UCSD-AML1 (cell line): ENCODE measurements around the gene MARK3.

Source experiments
- DNase-seq: peaks from one replicate; lab custom pipeline; 2025; ENCODE audit not compliant: unreplicated experiment; lab: John Stamatoyannopoulos, UW

Gene MARK3

DNA sequence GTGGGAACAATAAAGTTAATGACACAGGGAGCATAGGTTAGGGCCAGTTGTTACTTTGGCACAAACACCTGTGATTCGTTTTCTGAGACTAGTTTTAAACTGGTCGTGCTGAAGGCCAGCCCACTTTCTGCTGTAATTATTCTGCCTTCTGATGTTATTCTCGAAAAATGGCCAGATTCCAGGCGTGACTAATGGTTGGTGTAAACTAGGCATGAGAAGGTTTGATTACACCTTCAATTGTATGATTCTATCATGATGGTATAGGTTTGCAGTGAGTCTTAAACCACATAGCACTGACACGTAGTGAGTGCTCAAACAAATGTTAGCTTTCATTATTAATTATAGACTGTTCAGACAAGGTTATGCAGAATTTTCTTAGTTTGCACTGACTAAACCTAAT, 98.4 kb downstream of the MARK3 start:
- DNase-seq = no peak

DNA sequence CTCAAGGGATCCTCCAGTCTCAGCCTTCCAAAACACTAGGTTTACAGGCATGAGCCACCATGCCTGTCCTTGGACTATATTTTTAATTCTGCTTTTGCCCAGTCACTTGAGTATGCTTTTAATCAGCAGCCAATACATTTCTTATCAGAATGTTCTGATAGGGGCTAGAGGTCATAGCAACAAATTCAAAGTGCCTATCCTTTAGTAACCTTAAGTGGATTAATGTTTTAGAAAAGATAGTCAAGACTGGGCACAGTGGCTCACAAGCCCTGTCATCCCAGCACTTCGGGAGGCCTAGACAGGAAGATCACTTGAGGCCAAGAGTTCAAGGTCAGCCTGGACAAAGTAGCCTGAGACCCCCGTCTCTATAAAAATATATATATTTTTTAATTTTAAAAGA, 100.3 kb downstream of the MARK3 start:
- no peak for DNase-seq

DNA sequence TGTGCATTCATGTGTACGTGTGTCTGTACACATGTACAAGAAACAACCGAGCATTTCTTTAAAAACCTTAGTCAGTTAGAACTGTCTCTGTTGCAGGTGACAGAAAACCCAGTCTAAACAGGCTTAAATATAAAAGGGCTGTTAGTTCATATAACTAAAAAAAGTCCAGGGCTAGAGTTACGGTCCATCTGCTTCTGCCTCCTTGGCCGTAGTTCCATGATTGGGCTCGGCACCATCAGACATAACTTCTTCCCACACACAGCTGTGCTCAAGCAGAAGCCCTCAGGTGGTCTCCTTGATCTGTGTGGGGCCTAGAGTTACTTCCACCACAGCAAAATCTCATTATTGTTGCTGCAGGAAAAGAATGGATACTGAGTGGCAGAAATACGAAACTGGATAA, 102.9 kb downstream of the MARK3 start:
- DNase-seq = no peak

DNA sequence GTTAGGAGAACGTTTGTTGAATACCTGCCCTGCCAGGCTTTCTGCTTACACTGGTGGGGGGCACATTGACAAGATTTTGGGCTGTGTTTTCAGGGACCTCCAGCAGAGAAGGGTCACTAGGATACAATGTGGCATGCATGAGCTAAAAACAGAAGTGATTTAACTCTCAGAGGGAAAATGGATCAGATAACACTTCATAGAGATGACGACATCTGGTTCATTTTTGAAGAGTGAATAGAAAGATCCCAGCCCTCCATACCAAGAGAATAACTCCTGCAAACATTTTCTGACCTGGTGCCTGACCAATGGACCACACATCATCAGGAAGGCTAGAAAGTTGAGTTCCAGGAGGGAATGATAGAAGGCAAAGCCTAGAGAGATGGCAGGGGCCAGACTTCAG, 103.7 kb downstream of the MARK3 start:
- DNase-seq = no peak

DNA sequence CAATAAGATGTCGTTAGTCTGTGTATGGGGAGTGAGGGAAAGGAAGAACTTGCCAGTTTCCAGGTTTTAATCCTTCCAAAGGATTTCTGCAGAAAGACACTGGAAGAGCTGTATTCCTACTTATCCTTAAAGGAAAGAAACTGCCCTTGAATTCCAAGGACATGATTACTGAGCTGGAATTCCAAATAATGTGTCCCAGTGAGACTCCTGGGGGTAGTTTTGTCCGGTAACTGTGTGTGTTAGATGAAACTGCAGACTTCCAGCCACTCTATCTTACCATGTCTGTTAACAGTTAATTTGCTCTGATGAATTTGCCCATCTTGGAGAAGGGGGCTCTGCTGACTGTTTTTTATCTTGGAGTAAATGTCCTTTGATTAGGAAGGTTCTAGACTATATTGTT, 104.4 kb downstream of the MARK3 start:
- DNase-seq = no peak

DNA sequence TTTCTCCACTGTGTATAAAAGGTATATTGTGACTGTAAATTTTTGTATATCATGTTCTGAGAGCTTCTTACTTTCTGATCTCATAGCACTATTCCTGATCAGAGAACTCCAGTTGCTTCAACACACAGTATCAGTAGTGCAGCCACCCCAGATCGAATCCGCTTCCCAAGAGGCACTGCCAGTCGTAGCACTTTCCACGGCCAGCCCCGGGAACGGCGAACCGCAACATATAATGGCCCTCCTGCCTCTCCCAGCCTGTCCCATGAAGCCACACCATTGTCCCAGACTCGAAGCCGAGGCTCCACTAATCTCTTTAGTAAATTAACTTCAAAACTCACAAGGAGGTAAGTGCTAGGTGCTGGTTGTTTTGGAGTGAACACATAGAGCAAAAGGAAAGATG, 106.5 kb downstream of the MARK3 start:
- DNase-seq = no peak

DNA sequence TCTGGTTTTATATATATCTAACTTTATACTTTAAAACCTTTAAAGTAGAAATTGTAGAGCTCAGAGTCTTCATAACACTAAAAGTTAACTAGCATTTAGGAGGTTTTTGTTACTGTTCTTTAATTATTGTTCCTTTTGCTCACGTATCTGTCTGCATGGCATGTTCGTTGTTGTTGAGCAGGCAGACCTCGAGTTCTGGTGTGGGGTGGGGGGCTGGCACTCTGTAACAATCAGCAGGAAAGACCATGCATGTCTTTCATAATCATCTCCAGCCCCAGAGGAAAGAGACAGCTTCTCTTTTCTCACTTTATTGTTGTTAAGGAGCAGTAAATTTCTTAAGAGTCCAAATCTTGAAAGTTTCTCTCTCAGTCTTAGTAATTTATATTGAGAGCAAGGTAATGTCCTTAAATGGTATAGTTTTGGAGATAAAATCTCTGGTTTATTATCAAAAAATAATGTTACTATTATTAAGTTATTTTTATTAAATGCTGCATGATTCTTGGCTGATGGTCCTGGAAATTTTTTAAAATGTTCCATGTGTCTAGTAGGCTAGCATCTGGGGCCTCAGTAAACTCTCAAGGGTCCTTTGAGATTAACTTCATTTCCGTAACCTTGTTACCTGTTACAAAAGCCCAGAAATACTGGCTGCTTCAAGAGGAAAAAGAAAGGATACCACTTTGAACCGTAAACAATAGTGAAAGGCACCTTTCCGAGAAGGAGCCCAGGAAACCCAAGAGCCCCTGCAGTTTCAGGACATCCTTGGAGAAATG, 107.1 kb downstream of the MARK3 start:
- no peak for DNase-seq

DNA sequence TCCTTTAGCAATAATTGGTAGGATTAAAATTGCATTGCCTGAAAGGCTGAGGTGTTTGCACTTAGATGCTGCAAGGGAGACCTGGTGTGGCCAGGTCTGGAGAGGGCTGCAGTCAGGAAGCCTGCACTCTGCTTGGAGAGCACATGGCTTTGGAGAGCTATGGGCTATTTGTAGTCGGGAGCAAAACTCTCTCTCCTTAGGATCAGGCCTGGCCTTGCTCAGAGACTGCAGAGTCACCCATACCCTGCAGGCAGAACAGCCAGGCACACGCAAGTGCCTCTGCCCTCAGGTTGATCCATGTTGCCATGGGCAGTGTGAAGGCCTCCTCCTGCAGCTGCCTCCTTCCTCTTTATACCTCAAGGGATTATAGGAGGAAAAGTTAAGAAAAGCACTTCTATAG, 110.6 kb downstream of the MARK3 start:
- no peak for DNase-seq

DNA sequence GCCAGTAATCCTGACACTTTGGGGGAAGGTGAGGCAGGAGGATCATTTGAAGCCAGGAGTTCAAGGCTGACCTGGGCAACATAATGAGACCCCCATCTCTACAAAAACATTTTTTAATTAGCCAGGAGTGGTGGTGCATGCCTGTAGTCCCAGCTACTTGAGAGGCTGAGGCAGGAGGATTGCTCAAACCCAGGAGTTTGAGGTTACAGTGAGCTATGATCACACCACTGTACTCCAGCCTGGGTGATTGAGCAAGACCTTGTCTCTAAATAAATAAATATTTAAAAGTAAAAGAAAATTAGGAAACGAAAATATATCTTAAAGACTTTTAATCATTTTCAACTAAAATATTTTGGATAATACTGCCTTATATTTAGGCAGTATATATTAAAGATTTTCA, 111.6 kb downstream of the MARK3 start:
- DNase-seq = no peak

DNA sequence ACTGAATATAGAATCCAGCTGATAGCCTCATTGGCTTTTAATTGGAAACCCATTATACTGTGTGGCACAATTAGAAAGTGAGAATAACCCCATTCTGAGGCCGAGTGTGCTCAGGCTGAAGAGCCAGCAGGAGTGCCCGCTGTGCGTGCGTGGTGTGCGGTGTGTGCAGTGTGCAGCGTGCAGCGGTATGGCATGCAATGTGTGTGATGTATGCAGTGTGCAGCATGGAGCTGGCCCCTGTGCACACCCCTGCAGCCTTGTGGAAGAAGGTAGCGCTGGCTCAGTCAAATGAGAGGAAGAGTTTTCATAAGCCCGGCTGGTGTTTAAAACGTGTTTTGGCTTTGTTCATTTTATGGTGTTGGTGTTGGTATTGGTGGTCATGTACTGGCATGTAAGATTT, 114.5 kb downstream of the MARK3 start:
- DNase-seq = no peak

DNA sequence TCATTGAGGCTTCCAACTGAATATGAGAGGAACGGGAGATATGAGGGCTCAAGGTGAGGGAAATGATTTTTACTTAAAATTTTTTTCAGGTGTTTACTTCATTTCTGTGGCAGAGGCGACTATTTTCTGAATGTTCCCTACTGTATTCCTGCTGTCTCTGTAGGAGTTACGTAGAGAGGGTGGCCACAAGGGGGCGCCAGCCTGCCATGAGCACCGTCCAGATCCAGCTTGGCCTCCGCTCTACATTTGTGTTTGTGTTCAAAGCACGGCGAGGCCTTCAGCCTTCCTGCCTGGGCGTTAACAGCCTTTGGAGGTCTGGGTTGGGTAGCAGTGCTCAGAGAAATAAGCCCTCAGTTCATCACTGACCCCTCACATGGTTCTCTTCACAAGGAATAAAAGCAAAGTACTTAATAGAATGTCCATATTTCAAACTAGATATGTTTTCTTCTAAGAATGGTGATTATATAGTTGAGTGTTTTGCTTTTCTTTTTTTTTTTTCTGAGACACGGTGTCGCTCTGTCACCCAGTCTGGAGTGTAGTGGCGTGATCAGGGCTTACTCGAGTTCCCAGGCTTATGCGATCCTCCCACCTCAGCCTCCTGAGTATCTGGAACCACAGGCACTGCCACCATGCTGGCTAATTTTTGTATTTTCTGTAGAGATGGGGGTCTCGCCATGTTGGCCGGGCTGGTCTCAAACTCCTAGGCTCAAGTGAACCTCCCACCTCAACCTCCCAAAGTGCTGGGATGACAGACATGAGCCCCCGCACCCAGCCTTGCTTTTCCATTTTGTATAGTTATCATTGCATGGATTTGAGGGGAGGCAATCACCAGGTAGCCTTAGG, 115.2 kb downstream of the MARK3 start:
- DNase-seq = peak; percentile 84

DNA sequence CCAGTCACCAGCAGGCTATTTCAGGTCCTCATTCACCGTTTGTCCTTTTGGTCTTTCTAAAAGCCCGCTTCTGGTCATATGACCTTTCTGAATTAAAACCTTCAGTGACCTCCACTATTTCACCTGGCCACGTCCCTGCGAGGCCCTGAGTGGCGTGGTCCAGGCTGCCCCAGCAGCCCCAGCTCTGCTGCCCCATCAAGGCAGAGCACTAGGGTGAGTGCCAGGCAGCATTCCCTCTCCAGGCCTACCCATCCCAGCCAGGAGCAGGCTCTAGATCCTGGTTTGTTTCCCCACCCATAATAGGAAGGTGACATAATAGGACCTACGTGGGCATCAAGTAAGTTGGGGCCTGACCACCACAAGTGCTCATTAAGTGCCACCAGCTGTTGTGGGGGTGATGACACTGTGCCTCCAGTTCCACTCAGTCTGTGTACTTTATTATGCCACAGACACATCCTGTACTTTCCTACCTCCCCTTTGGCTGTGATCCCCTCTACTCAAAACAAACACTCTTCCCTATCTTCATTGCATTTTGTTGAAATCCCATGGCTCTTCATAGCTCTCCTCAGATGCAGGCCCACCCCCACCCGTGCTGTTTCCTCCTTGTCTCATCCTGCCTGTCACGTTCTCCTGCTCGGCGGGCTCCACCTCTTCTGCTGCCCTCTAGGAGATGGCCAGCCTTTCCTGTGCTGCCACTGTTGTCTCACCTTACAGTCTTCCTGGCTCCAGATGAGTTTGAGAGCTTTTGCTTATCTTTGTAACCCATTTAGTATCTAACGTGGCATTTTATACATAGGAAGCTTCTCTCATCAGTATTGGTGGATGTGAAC, 116.0 kb downstream of the MARK3 start:
- no peak for DNase-seq

DNA sequence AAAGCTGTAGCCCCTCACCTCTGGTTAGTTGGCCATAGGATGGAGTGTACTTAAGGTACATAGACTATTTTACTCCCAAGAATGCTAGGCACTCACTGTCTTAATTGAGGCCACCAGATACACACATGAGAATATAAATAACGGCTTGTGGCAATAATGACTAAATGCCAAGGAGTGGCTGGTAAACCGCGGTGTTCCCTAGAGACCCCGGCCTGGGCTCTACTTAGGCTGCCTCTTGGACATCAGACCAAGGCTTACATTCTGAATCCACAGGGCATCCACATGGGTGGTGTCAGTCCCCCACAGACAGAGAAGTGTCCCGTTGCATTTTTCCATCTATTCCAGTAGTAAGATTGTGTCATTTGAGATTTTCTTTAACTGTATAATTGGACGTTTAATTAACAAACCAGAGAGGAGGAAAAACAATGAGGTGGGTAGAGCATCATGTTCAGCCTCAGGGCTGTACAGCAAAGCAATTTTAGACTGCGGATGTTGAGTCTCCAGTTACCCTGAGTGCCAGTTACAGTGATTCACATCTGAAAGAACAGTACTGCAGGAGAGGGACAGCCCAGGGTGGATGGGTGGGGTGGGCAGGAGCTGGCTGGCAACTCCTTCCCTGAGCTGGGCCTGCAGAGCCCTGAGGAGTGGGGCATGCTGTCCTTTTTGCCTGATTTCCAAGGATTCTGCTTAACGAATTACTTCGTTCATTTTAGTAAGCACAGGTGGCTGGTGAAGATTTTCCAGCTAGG, 116.9 kb downstream of the MARK3 start:
- DNase-seq = no peak

DNA sequence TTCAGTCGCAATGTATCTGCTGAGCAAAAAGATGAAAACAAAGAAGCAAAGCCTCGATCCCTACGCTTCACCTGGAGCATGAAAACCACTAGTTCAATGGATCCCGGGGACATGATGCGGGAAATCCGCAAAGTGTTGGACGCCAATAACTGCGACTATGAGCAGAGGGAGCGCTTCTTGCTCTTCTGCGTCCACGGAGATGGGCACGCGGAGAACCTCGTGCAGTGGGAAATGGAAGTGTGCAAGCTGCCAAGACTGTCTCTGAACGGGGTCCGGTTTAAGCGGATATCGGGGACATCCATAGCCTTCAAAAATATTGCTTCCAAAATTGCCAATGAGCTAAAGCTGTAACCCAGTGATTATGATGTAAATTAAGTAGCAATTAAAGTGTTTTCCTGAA, 117.7 kb downstream of the MARK3 start:
- no peak for DNase-seq

DNA sequence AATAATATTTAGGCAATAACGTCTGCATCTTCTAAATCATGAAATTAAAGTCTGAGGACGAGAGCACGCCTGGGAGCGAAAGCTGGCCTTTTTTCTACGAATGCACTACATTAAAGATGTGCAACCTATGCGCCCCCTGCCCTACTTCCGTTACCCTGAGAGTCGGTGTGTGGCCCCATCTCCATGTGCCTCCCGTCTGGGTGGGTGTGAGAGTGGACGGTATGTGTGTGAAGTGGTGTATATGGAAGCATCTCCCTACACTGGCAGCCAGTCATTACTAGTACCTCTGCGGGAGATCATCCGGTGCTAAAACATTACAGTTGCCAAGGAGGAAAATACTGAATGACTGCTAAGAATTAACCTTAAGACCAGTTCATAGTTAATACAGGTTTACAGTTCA, 118.1 kb downstream of the MARK3 start:
- DNase-seq = no peak

DNA sequence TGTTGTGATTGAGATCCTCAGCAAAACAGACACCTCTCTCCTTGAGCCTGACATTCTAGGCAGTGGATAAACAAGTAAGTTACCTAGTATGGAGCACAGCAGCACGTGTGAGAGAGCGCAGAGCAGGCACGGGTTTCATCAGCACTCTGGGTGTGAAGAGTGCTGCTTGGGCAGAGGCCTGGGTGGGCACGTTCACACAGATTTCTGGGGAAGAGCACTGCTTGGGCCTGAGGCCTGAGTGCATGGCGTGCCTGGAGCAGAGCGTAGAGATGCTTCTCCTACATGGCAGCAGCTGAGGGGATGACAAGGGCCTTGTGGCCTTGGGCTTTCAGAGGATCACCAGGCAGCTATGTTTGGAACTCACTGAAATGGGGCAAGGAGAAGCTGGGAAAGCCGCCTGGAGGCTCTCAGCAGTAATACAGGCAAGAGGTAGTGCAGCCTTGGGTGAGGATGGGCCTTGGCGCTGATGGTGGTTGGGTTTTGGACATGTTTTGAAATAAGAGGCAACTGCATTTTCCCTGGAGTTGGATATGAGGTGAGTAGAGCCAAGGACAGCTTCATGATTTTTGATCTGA, 119.9 kb downstream of the MARK3 start:
- DNase-seq = no peak

DNA sequence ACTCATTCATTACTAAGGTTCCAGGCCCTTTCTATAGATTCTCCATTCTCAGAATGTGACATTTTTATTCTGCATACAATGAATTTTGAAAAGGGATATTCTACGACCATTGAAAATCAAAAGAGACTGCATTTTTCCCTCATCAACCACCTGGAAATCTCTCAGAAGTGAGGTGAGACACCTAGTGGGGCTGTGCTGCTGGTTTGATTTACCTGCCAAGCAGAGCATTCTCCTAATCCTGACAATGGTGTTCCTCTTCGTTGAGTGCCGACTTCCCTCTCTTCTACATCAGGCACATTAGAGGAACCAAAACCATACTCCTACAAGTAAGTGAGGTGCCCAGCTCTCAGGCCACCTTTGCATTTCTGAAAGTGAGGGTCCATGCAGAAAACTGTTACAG, 122.5 kb downstream of the MARK3 start:
- no peak for DNase-seq

DNA sequence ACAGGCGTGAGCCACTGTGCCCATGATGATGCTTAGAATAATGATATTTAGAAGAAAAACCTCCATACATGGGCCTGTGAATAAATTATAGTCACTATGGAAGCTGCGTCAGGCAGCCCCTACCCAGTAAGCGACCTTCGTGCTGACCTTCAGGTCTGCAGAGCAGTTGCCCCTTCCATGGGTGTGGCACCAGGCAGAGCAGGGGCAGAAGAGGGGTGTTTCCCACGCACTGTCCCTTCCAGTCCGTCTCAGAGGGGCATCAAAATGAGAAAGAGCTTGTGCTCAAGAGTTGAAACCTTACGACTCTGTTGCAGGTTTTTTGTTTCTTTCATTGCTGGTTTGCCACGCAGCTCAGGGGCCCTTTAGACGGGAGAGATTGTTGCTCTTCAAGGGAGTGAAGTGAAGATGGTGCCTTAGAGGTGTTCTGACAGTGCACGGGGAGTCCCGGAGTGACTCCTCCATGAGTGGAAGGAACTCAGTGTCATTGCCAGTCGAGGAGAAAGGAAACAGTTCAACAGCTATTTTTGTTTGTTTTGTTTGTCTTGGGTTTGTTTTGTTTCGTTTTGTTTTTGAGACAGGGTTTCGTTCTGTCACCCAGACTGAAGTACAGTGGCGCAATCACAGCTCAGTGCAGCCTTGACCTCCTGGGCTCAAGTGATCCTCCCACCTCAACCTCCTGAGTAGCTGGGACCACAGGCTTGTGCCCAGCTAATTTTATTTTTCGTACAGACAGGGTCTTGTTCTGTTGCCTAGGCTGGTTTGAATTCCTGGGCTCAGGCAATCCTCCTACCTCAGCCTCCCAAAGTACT, 123.5 kb downstream of the MARK3 start:
- no peak for DNase-seq

DNA sequence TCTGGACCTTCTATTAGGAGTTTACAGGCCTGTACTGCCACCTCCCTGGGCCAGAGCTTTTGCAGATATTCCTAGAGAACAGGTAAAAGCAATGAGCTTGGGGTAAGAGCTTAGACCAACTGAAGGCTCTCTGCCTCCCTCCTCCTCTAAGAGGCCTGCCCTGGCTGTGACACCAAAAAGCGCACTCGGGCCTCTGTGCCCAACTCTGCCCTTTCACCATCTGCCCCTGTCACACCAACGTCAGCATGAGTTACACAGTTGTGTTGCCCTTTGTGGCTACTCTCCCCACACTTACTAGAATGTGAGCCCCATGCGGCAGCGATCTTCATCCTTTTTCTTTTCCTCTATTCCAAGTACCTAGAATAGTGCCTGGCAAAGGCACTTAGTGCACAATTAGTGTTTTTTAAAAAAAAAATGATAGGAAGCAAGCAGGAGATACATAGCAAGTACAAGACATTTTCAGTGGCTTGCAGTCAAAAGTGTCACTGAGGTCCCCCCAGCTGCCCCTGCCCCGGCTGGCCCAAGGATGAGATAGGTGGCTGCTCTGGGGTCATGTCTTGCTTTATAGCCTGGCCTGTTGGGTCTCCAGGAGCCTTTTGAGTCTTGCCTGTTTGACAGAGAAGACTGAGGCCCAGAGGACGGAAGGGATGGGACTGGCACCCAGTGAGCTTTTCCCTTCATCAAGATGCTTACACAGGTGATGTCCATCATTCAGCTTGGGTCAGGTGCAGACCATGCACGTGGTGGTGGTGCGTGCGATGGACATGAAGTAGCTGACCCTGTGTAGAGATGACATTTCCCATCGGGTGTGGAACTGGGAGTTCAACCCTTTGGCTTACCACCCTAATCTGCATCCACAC, 124.9 kb downstream of the MARK3 start:
- no peak for DNase-seq
